ENCODE measurements around the gene SCART1. TPM values are rescaled to one million over a fixed set of nuclear protein-coding genes. Genes with fewer than 3 reads are reported as not detected.
A peak's percentile ranks its signal among the peaks of the same experiment; 100 is the strongest.

SCART1 gene
- total RNA-seq, 1 donor from 2014 or later: 1.0 TPM

DNA sequence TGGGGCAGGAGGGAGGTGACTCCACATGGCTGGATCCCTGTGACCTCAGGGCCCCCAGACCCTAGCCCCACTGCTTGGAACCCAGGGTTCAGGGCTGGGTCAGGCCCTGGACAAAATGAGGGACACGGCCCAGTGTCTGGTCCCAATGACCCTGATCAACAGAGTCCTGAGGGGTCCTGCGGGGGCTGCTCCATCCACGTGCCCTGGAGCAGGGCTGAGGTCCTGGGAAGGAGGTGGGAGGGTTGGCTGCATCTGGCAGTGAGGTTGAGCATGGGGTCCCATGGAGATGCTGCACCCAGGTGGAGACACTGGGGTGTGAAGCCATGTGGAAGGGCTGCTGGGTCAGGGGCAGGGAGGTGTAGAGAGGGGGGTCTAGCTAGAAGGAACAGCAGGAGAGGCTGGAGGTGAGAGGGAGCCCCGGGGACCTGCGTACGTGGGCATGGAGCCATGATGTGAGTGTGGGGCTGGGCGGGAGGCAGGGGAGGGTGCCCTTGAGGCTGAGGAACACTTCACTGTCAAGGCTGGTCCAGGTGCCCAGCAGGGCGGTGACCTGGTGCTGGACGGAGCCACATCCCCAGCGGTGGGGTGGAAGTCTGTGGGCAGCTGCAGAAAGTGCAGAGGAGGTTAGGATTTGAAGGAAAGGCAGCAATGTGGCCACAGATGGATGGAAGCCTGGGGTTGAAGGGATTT, 604 bp downstream of the SCART1 start:
- DNase-seq (ENCODE audit: low spot score): peak; percentile 75
- intact Hi-C loops (cut with DNase I): loop anchor here (10.0 kb wide), 1 partner anchor 50 kb away; no protein-coding TSS in a partner anchor

- intact Hi-C loops (cut with DNase I): loop anchor here (10.0 kb wide), 1 partner anchor 50 kb away; no protein-coding TSS in a partner anchor
- no peak for DNase-seq (ENCODE audit: low spot score)
These were observed 1.5 kb downstream of the SCART1 start for GRCh38 chr10:133455196-133455595.

DNA sequence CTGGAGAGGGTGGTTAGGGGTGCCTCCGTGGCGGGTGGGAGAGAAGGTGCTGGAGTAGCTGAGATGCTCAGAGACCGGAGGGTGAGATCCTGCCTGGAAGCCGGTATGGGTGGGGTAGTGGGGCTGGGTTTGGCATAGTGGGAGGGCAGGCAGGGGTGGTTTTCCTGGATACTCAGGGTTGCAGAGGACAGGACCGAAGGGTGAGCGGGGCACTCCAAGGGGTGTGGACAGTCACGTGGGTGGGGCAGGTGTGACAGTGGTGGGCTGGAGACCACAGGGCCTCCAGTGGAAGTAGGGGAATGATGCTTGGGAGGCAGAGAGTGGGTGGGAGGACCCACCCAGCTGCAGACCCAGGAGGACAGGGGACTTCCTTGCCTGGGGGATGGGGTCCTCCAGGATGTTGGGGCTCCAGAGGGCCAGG, 1.9 kb downstream of the SCART1 start:
- no peak for DNase-seq (ENCODE audit: low spot score)
- intact Hi-C loops (cut with DNase I): loop anchor here (10.0 kb wide), 1 partner anchor 49 kb away; no protein-coding TSS in a partner anchor

- DNase-seq (ENCODE audit: low spot score): no peak
- intact Hi-C loops (cut with DNase I): loop anchor here (10.0 kb wide), 1 partner anchor 49 kb away; no protein-coding TSS in a partner anchor
These were observed 2.6 kb downstream of the SCART1 start for GRCh38 chr10:133456041-133456951.

- intact Hi-C loops (cut with DNase I): loop anchor here (10.0 kb wide), 1 partner anchor 48 kb away; no protein-coding TSS in a partner anchor
- DNase-seq (ENCODE audit: low spot score): peak; percentile 75
These were observed 3.5 kb downstream of the SCART1 start for GRCh38 chr10:133457100-133457841.

DNA sequence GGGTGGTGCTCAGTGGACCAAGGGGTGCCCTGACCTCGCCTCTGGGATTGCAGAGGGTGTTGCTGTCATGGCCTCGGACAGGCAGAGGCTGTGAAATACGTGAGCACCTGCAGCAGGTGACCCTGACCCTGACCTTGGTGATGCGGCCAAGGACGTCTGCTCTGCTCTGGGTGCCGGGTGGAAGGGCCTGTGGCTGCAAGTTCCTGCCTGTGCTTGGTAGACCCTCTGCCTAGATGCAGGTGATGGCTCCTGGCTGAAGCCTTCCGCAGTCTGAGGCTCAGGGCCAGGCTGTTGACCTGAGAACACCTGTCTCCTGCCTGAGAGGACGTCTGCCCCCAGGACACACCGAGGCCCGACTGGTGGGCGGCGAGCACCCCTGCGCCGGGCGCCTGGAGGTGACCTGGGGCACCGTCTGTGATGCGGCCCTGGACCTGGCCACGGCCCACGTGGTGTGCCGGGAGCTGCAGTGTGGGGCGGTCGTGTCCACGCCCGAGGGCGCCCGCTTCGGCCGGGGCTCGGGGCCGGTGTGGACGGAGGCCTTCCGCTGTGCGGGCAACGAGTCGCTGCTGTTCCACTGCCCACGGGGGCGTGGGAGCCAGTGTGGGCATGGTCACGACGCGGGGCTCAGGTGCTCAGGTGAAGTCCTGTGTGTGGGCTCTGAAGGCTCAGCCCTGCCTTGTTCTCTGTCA, 4.4 kb downstream of the SCART1 start:
- peak; percentile 75 for DNase-seq (ENCODE audit: low spot score)
- intact Hi-C loops (cut with DNase I): loop anchor here (10.0 kb wide), 1 partner anchor 47 kb away; no protein-coding TSS in a partner anchor

GRCh38 chr10:133458710-133459453, 5.1 kb downstream of the SCART1 start:
- DNase-seq (ENCODE audit: low spot score): peak; percentile 75
- intact Hi-C loops (cut with DNase I): loop anchor here (10.0 kb wide), 1 partner anchor 46 kb away; no protein-coding TSS in a partner anchor

- peak; percentile 67 for DNase-seq (ENCODE audit: low spot score)
- intact Hi-C loops (cut with DNase I): loop anchor here (10.0 kb wide), 1 partner anchor 45 kb away; no protein-coding TSS in a partner anchor
These were observed 5.9 kb downstream of the SCART1 start for GRCh38 chr10:133459454-133460207.

DNA sequence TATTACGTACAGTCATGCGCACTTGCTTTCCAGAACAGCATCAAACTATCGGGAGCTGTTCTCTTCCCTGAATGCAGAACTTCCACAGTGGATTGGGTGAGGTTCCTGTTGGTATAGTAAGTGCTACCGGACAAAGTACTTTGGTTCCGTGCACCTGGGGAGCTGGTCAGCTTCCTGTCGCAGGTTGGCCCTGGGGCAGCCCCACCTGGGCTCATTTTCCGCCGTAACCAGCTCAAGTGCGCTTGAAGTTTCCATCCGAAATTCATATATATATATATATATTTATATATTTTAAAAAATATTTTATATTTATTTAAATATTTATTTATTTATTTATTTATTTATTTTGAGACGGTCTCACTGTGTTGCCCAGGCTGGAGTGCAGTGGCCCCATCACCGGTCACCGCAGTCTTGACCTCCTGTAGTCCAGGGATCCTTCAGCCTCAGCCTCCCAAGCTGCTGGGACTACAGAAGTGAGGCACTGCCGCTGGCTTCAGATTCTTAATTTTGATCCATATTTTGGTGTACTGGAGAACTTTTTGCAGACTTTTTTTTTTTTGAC, 6.5 kb downstream of the SCART1 start:
- intact Hi-C loops (cut with DNase I): no loop called here
- DNase-seq (ENCODE audit: low spot score): no peak

- intact Hi-C loops (cut with DNase I): no loop called here
These were observed 7.3 kb downstream of the SCART1 start for GRCh38 chr10:133461027-133461426.

DNA sequence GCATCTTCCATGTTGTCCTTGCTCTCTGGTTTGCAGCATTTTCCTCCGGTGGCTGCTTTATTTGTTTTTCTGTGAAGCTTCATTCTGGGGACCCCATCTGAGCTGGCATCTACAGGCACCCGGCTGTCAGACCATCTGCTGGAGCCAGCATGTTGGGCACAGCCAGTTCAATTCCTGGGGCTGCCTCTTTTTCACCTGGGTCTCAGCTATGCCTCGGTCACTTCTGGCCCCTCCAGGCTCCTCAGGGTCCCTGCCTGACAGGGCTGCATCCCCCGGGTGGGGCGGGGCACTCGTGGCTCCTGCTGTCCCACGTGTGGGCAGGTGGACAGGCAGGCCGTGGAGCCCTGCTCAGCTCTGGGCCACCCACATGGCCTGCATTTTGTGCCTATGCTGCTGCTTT, 8.1 kb downstream of the SCART1 start:
- intact Hi-C loops (cut with DNase I): no loop called here
- DNase-seq (ENCODE audit: low spot score): peak; percentile 72

More at GRCh38 chr10:133461027-133461426, 7.3 kb downstream of the SCART1 start:
- no peak for DNase-seq (ENCODE audit: low spot score)

DNA sequence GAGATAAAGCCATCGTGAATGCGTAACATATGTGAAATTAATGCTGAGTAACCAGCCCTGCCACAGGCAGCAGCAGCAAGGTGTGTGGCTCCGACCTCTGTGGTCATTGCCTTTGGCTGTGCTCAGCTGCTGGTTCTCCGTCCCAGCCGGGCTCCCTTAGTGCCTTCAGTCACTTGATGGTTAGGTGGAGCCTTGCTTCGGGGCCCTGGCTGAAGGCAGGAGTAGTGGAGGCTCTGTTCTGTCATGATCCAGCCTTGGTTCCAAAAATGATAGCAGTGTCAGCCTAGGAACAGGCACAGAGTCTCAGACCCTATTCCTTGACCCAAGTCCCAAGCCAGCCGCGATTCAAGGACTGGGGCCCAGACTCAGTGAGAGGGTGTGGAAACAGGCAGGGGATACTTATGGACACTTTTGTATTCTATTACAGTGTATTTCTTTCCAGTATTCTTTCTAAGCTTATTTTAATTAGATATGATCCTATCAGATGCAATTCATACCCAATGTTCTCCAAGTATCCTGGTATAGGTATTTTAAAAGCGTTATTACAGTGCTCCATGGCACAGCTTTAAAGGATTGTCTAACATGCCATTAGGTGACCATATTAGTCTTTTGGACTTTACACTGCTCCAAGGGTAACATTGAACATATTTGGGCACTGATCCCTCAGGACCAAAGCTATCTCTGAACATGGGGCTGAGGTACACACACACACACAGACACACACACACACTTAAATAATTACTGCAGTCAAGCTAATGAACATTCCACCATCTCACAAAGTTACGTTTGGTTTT, 9.0 kb downstream of the SCART1 start:
- intact Hi-C loops (cut with DNase I): no loop called here
- DNase-seq (ENCODE audit: low spot score): peak; percentile 75

DNA sequence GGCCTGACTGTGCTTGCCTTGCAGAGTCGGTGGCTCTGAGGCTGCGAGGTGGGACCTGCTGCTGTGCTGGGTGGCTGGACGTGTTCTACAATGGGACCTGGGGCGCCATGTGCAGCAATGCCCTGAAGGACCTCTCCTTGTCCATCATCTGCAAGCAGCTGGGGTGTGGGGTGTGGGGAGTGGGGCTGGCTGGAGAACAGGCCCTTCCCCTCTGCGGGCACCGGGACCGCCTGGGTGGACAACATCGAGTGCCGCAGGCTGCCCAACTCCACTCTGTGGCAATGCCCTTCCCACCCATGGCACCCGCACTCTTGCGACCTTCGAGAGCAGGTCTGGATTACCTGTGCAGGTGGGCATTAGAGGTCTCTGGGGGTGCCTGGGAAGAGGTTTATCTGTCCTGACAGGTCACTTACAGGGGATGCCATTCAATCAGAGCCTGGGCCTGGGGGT, 10.9 kb downstream of the SCART1 start:
- peak; percentile 74 for DNase-seq (ENCODE audit: low spot score)
- intact Hi-C loops (cut with DNase I): no loop called here

DNA sequence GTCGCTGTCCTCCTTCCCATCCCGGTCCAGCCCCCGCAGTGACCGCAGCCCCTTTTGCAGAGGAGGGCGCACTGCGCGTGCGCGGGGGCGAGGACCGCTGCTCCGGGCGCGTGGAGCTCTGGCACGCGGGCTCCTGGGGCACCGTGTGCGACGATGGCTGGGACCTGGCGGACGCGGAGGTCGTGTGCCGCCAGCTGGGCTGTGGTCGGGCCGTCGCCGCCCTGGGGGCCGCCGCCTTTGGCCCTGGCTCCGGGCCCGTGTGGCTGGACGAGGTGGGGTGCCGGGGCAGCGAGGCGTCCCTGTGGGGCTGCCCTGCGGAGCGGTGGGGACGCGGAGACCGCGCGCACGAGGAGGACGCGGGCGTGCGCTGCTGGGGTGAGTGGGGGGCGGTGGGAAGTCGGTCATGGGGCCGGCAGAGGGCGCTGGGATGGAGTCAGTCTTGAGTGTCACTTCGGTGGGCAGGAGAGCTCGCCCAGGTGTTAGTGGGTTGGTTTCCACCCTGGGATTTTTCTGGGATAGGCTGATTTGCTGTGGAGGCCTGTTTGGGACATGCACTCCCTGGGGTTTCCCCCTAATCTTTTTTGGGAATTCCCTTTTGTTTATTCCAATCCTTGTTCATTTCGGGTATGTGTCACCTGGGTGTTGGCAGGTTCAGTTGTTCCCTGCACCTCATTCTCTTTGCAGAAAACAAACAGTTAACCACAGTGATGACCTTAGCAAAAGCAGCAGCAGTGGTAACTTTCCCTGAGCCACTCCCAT, 11.6 kb downstream of the SCART1 start:
- DNase-seq (ENCODE audit: low spot score): no peak
- intact Hi-C loops (cut with DNase I): no loop called here

- DNase-seq (ENCODE audit: low spot score): no peak
- intact Hi-C loops (cut with DNase I): no loop called here
These were observed 12.3 kb downstream of the SCART1 start for GRCh38 chr10:133465950-133466474.

Measured in cardiac septum (tissue), 1 donor.